Ureter (tissue), 1 donor: ENCODE data around the gene CREB3. TPM values are rescaled to one million over a fixed set of nuclear protein-coding genes. Genes with fewer than 3 reads are reported as not detected.

Experiments
- DNase-seq: peaks from one replicate; pipeline ENCODE4 v3.0.0-alpha.2; 2020; ENCODE audit warnings: low spot score
- total RNA-seq: library from RNA; stranded (reverse); gene quantifications from one replicate; pipeline ENCODE4 v1.2.4, GENCODE V29; 2023
- donor health status: DM: yes; HTN: yes; CAD: no.

Gene CREB3
- total RNA-seq, 1 donor from 2014 or later: 30.7 TPM

GRCh38 chr9:35726931-35727330, 5.5 kb upstream of the CREB3 start:
- DNase-seq: no peak

GRCh38 chr9:35727676-35728040, 4.8 kb upstream of the CREB3 start:
- no peak for DNase-seq

- DNase-seq: peak; percentile 82
These were observed 4.2 kb upstream of the CREB3 start for GRCh38 chr9:35728041-35728971.

- no peak for DNase-seq
These were observed 3.4 kb upstream of the CREB3 start for GRCh38 chr9:35729101-35729500.

GRCh38 chr9:35729700-35730485, 2.6 kb upstream of the CREB3 start:
- DNase-seq: peak; percentile 64

- no peak for DNase-seq
These were observed 2.0 kb upstream of the CREB3 start for GRCh38 chr9:35730486-35730854.

GRCh38 chr9:35731415-35732184, 866 bp upstream of the CREB3 start:
- DNase-seq: no peak

GRCh38 chr9:35732800-35733541, 505 bp downstream of the CREB3 start:
- DNase-seq: no peak

GRCh38 chr9:35734096-35734495, 1.6 kb downstream of the CREB3 start:
- DNase-seq: no peak

- peak; percentile 75 for DNase-seq
These were observed 3.8 kb downstream of the CREB3 start for GRCh38 chr9:35736201-35736633.

GRCh38 chr9:35737143-35737542, 4.7 kb downstream of the CREB3 start:
- DNase-seq: no peak

GRCh38 chr9:35738186-35738585, 5.7 kb downstream of the CREB3 start:
- DNase-seq: no peak

GRCh38 chr9:35738924-35739323, 6.5 kb downstream of the CREB3 start:
- DNase-seq: no peak

GRCh38 chr9:35740243-35740642, 7.8 kb downstream of the CREB3 start:
- DNase-seq: no peak

- no peak for DNase-seq
These were observed 9.3 kb downstream of the CREB3 start for GRCh38 chr9:35741740-35742139.

- DNase-seq: no peak
These were observed 11.0 kb downstream of the CREB3 start for GRCh38 chr9:35743452-35743851.

- no peak for DNase-seq
These were observed 11.5 kb downstream of the CREB3 start for GRCh38 chr9:35743880-35744518.

- no peak for DNase-seq
These were observed 13.1 kb downstream of the CREB3 start for GRCh38 chr9:35745569-35745968.

GRCh38 chr9:35746583-35746982, 14.1 kb downstream of the CREB3 start:
- DNase-seq: no peak

- no peak for DNase-seq
These were observed 15.9 kb downstream of the CREB3 start for GRCh38 chr9:35748242-35748857.
